ENCODE measurements around the gene IL4.
"Not testable (repeated sequence)": the region's sequence is repeated elsewhere in the genome, so short reads cannot be mapped to it uniquely, and the experiment has no call there.

The IL4 gene

GRCh38 chr5:132673939-132674630, at the start of gene IL4:
Gene IL4 (plus strand): TSS chr5:132673989. CDS start chr5:132674051, 62 bp downstream.
- no peak for DNase-seq (ENCODE audit: low read depth)

- DNase-seq (ENCODE audit: low read depth), result no peak
Measured at GRCh38 chr5:132627470-132627869, 46.3 kb upstream of the IL4 start.

- no peak for DNase-seq (ENCODE audit: low read depth)
Measured at GRCh38 chr5:132628814-132629213, 45.0 kb upstream of the IL4 start.

GRCh38 chr5:132629230-132629944, 44.4 kb upstream of the IL4 start:
- no peak for DNase-seq (ENCODE audit: low read depth)

- DNase-seq (ENCODE audit: low read depth), result not testable (repeated sequence)
Measured at GRCh38 chr5:132633587-132633986, 40.2 kb upstream of the IL4 start.

- DNase-seq (ENCODE audit: low read depth), result no peak
Measured at GRCh38 chr5:132635873-132636272, 37.9 kb upstream of the IL4 start.

- no peak for DNase-seq (ENCODE audit: low read depth)
Measured at GRCh38 chr5:132637241-132637640, 36.5 kb upstream of the IL4 start.

GRCh38 chr5:132639706-132640130, 34.1 kb upstream of the IL4 start:
- DNase-seq (ENCODE audit: low read depth), result no peak

- no peak for DNase-seq (ENCODE audit: low read depth)
Measured at GRCh38 chr5:132640613-132641012, 33.2 kb upstream of the IL4 start.

- DNase-seq (ENCODE audit: low read depth), result no peak
Measured at GRCh38 chr5:132641241-132641723, 32.5 kb upstream of the IL4 start.

- no peak for DNase-seq (ENCODE audit: low read depth)
Measured at GRCh38 chr5:132641841-132642240, 31.9 kb upstream of the IL4 start.

GRCh38 chr5:132644177-132644576, 29.6 kb upstream of the IL4 start:
- DNase-seq (ENCODE audit: low read depth), result no peak

GRCh38 chr5:132646583-132647266, 27.1 kb upstream of the IL4 start:
- DNase-seq (ENCODE audit: low read depth), result no peak

- DNase-seq (ENCODE audit: low read depth), result no peak
Measured at GRCh38 chr5:132647473-132647872, 26.3 kb upstream of the IL4 start.

- DNase-seq (ENCODE audit: low read depth), result no peak
Measured at GRCh38 chr5:132648355-132648754, 25.4 kb upstream of the IL4 start.

- no peak for DNase-seq (ENCODE audit: low read depth)
Measured at GRCh38 chr5:132651838-132652469, 21.8 kb upstream of the IL4 start.

GRCh38 chr5:132653716-132654115, 20.1 kb upstream of the IL4 start:
- DNase-seq (ENCODE audit: low read depth), result no peak

GRCh38 chr5:132655821-132656773, 17.7 kb upstream of the IL4 start:
- peak; percentile 31 for DNase-seq (ENCODE audit: low read depth)

- DNase-seq (ENCODE audit: low read depth), result no peak
Measured at GRCh38 chr5:132656774-132657355, 16.9 kb upstream of the IL4 start.

- DNase-seq (ENCODE audit: low read depth), result no peak
Measured at GRCh38 chr5:132657676-132658380, 16.0 kb upstream of the IL4 start, which contains the start of gene IL13. Gene IL13 (plus strand): TSS chr5:132658173. CDS start chr5:132658187, 14 bp downstream.
